SK-N-SH (cell line): ENCODE measurements around the gene WASF3. TPM values are rescaled to one million over a fixed set of nuclear protein-coding genes. Genes with fewer than 3 reads are reported as not detected.
A peak's percentile ranks its signal among the peaks of the same experiment; 100 is the strongest.

Experiments used
- CTCF ChIA-PET: fragments of 300-600, 350-600 bp; formaldehyde crosslinking; extraction: SDS; loops from one replicate; lab custom pipeline; 2021; lab: Yijun Ruan, JAX
- POLR2A ChIA-PET: fragments of 350-600 bp; sonication (Branson Sonifier 250); formaldehyde crosslinking; extraction: SDS; loops from one replicate; lab custom pipeline; 2020; ENCODE audit warnings: antibody characterized with exemption, inconsistent platforms; lab: Yijun Ruan, JAX
- DNase-seq: peaks from one replicate; pipeline ENCODE4 v3.0.0; 2012
- H2AFZ ChIP-seq: fragments of 200-600 bp; sonication (generic); 2 replicates; pipeline ENCODE4 v1.8.1; 2016; ENCODE audit warnings: antibody characterized with exemption, mild to moderate bottlenecking, low read depth
- H3F3A ChIP-seq: fragments of 200-600 bp; sonication (generic); replicated peaks from 2 replicates; pipeline ENCODE3; 2016; ENCODE audit warnings: antibody characterized with exemption, mild to moderate bottlenecking; ENCODE audit not compliant: insufficient read depth
- H3K27ac ChIP-seq, 2 experiments: fragments of 200-500 bp in 1 of 2; fragments of 200-600 bp in 1 of 2; sonication (Bioruptor generic) in 1 of 2; sonication (generic), shearing (Covaris generic) in 1 of 2; 2 replicates each; pipeline versions ENCODE4 v1.5.1 to v1.6.1; 2014 to 2016; ENCODE audit warnings: low read depth in 2 of 2, inconsistent platforms in 1 of 2, low read length in 1 of 2, mild to moderate bottlenecking in 1 of 2, mixed read lengths in 1 of 2
- H3K27me3 ChIP-seq: fragments of 200-600 bp; sonication (generic), shearing (Covaris generic); 2 replicates; pipeline ENCODE4 v1.6.1; 2016; ENCODE audit warnings: mixed run types; ENCODE audit not compliant: insufficient read depth
- H3K36me3 ChIP-seq, 2 experiments: fragments of 200-500 bp in 1 of 2; fragments of 200-600 bp in 1 of 2; sonication (Bioruptor generic) in 1 of 2; sonication (generic) in 1 of 2; replicated peaks in 1 of 2; 2 replicates each; pipeline versions ENCODE3 to v1.5.1; 2014 to 2016; ENCODE audit warnings: low read length in 1 of 2, mild to moderate bottlenecking in 1 of 2; ENCODE audit not compliant: insufficient read depth in 2 of 2, control insufficient read depth in 1 of 2
- H3K4me1 ChIP-seq, 2 experiments: fragments of 200-500 bp in 1 of 2; fragments of 200-600 bp in 1 of 2; sonication (Bioruptor generic) in 1 of 2; sonication (generic), shearing (Covaris generic) in 1 of 2; 2 replicates each; pipeline versions ENCODE4 v1.5.1 to v1.6.1; 2014 to 2016; ENCODE audit warnings: low read depth in 1 of 2, low read length in 1 of 2, mixed run types in 1 of 2; ENCODE audit not compliant: insufficient read depth in 2 of 2, control insufficient read depth in 1 of 2
- H3K4me2 ChIP-seq: fragments of 200-600 bp; sonication (generic), shearing (Covaris generic); 2 replicates; pipeline ENCODE4 v1.6.1; 2017; ENCODE audit warnings: mixed run types
- H3K4me3 ChIP-seq, 2 experiments: fragments of 200-500 bp in 1 of 2; fragments of 200-600 bp in 1 of 2; sonication (Bioruptor generic) in 1 of 2; sonication (generic), shearing (Covaris generic) in 1 of 2; 2 replicates each; pipeline versions ENCODE4 v1.5.1 to v1.8.1; 2014 to 2016; ENCODE audit warnings: low read depth in 2 of 2, inconsistent platforms in 1 of 2, low read length in 1 of 2, mild to moderate bottlenecking in 1 of 2, mixed read lengths in 1 of 2, moderate library complexity in 1 of 2
- H3K79me2 ChIP-seq: fragments of 200-600 bp; sonication (generic); 2 replicates; pipeline ENCODE4 v1.8.1; 2017; ENCODE audit warnings: mild to moderate bottlenecking; ENCODE audit not compliant: insufficient read depth
- H3K9ac ChIP-seq: fragments of 200-600 bp; sonication (generic); 2 replicates; pipeline ENCODE4 v1.6.1; 2017; ENCODE audit warnings: mixed run types
- H3K9me2 ChIP-seq: fragments of 200-600 bp; sonication (generic); 2 replicates; pipeline ENCODE4 v1.6.1; 2017; ENCODE audit warnings: mixed run types
- H3K9me3 ChIP-seq: fragments of 200-600 bp; sonication (generic); 2 replicates; pipeline ENCODE4 v1.6.1; 2017; ENCODE audit warnings: mixed run types, mild to moderate bottlenecking, moderate library complexity
- H4K20me1 ChIP-seq: fragments of 200-600 bp; sonication (generic); 2 replicates; pipeline ENCODE4 v1.6.1; 2017; ENCODE audit warnings: mild to moderate bottlenecking, mixed run types; ENCODE audit not compliant: insufficient read depth
- ELF1 ChIP-seq: IDR thresholded peaks from 2 replicates; pipeline ENCODE4 v1.4.0; 2012
- EP300 ChIP-seq, 2 experiments: IDR thresholded peaks; 2 replicates each; pipeline versions ENCODE4 v1.4.0 to v1.6.1; 2012; ENCODE audit warnings: borderline replicate concordance in 1 of 2, low read depth in 1 of 2, low read length in 1 of 2
- FOSL2 ChIP-seq: IDR thresholded peaks from 2 replicates; pipeline ENCODE4 v1.4.0; 2012; ENCODE audit warnings: low read depth, mild to moderate bottlenecking, moderate library complexity, borderline replicate concordance
- JUND ChIP-seq: IDR thresholded peaks from 2 replicates; pipeline ENCODE4 v1.4.0; 2012
- MEF2A ChIP-seq: IDR thresholded peaks from 2 replicates; pipeline ENCODE4 v1.4.0; 2012; ENCODE audit warnings: low read depth, borderline replicate concordance
- NFIC ChIP-seq: IDR thresholded peaks from 2 replicates; pipeline ENCODE4 v1.4.0; 2012; ENCODE audit warnings: borderline replicate concordance
- NRF1 ChIP-seq: IDR thresholded peaks from 2 replicates; pipeline ENCODE4 v1.6.1; 2012; ENCODE audit warnings: low read depth, mild to moderate bottlenecking, low read length
- RXRA ChIP-seq: IDR thresholded peaks from 2 replicates; pipeline ENCODE4 v1.4.0; 2012; ENCODE audit warnings: low read depth, mild to moderate bottlenecking, borderline replicate concordance
- SMC3 ChIP-seq: IDR thresholded peaks from 2 replicates; pipeline ENCODE4 v1.6.1; 2012; ENCODE audit warnings: low read depth, low read length, improper control_type of control experiment
- WGBS: methylation state at CpG from one replicate; pipeline ENCODE4 v1.1.6; 2017; ENCODE audit warnings: low lambda C conversion rate; 5-methylcytosine and 5-hydroxymethylcytosine counted together
- polyA plus RNA-seq, 3 experiments: library from polyadenylated mRNA; depleted of rRNA; stranded (reverse); fragments of >200 nt; gene quantifications; 2 replicates each; pipeline ENCODE4 v1.2.3, GENCODE V29; 2012
- TF ChIP-seq, protein P1 (sequence below): IDR thresholded peaks from 2 replicates; pipeline ENCODE4 v1.4.0; 2012; ENCODE audit warnings: low read depth, borderline replicate concordance
- TF ChIP-seq, protein P2 (sequence below): IDR thresholded peaks from 2 replicates; pipeline ENCODE4 v1.4.0; 2012; ENCODE audit warnings: low read depth
- TF ChIP-seq, protein P3 (sequence below): IDR thresholded peaks from 2 replicates; pipeline ENCODE4 v1.6.1; 2012; ENCODE audit warnings: mild to moderate bottlenecking, low read depth, low read length, moderate library complexity

WASF3 gene
- polyA plus RNA-seq, 1 of the 3 experiments (the other 2 are of a cell fraction) = 10.4 TPM

DNA sequence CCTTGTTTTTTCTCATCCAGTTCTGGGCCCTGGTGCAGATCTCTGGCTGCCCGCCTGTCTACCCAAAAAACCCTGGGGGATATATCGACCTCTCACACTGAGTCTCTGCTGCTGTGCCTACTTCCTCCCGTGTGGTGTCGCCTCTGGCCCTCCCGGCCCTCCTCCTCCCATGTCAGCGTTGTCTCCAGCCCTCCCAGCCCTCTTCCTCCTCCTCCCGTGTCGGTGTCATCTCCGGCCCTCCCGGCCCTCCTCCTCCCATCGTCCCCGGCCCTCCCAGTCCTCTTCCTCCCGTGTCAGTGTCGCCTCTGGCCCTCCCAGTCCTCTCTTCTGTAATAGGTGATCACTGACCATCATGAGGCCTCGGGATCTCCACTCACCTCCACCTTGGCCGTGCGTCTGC is 121.3 kb downstream of the WASF3 start:
- Histone ChIP-seq H3K9me2 (no peaks in the 10 kb centered on the region), H3K27me3 (no peaks in the 10 kb centered on the region), H3K27ac (peak overlapping the region in 1 of 2 experiments; percentile 34; a peak in 2 of 4 replicates), H3K9me3 (no peaks in the 10 kb centered on the region), H3K9ac (no peak overlapping the region), H3K4me1 (0 out of 4 replicates have a peak, but pooled peaks cover 0 to 5% of the 10 kb centered on the region in 2 experiments), H4K20me1 (no peaks in the 10 kb centered on the region), H3K4me3 (no peak overlapping the region), H3F3A (no peaks in the 10 kb centered on the region), H3K4me2 (no peak overlapping the region), H3K36me3 (peaks cover 18 to 32% of the 10 kb centered on the region in 2 experiments), H2AFZ (no peak overlapping the region), H3K79me2 (no peaks in the 10 kb centered on the region)
- TF ChIP-seq MEF2A (no peak), JUND (no peak), NFIC (no peak), ELF1 (no peak), EP300 (IDR thresholded peaks at IDR 0.05; ENCODE audit: borderline replicate concordance in 1 of 2, low read depth in 1 of 2, low read length in 1 of 2) (no peak), SMC3 (no peak), NRF1 (no peak)
- TF ChIP-seq, protein P1, sequence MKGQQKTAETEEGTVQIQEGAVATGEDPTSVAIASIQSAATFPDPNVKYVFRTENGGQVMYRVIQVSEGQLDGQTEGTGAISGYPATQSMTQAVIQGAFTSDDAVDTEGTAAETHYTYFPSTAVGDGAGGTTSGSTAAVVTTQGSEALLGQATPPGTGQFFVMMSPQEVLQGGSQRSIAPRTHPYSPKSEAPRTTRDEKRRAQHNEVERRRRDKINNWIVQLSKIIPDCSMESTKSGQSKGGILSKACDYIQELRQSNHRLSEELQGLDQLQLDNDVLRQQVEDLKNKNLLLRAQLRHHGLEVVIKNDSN = no peak
- TF ChIP-seq, protein P2, sequence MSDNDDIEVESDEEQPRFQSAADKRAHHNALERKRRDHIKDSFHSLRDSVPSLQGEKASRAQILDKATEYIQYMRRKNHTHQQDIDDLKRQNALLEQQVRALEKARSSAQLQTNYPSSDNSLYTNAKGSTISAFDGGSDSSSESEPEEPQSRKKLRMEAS = no peak
- TF ChIP-seq, protein P3, sequence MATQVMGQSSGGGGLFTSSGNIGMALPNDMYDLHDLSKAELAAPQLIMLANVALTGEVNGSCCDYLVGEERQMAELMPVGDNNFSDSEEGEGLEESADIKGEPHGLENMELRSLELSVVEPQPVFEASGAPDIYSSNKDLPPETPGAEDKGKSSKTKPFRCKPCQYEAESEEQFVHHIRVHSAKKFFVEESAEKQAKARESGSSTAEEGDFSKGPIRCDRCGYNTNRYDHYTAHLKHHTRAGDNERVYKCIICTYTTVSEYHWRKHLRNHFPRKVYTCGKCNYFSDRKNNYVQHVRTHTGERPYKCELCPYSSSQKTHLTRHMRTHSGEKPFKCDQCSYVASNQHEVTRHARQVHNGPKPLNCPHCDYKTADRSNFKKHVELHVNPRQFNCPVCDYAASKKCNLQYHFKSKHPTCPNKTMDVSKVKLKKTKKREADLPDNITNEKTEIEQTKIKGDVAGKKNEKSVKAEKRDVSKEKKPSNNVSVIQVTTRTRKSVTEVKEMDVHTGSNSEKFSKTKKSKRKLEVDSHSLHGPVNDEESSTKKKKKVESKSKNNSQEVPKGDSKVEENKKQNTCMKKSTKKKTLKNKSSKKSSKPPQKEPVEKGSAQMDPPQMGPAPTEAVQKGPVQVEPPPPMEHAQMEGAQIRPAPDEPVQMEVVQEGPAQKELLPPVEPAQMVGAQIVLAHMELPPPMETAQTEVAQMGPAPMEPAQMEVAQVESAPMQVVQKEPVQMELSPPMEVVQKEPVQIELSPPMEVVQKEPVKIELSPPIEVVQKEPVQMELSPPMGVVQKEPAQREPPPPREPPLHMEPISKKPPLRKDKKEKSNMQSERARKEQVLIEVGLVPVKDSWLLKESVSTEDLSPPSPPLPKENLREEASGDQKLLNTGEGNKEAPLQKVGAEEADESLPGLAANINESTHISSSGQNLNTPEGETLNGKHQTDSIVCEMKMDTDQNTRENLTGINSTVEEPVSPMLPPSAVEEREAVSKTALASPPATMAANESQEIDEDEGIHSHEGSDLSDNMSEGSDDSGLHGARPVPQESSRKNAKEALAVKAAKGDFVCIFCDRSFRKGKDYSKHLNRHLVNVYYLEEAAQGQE = no peak
- no peak for DNase-seq
- WGBS = 88% methylated on average over 17 of the region's 17 CpGs
- POLR2A ChIA-PET = no interaction called here
- CTCF ChIA-PET = interaction anchor here (1.0 to 2.2 kb wide), 2 partner anchors 14 to 20 kb away, joined by 3 to 7 read pairs; no protein-coding TSS in a partner anchor

DNA sequence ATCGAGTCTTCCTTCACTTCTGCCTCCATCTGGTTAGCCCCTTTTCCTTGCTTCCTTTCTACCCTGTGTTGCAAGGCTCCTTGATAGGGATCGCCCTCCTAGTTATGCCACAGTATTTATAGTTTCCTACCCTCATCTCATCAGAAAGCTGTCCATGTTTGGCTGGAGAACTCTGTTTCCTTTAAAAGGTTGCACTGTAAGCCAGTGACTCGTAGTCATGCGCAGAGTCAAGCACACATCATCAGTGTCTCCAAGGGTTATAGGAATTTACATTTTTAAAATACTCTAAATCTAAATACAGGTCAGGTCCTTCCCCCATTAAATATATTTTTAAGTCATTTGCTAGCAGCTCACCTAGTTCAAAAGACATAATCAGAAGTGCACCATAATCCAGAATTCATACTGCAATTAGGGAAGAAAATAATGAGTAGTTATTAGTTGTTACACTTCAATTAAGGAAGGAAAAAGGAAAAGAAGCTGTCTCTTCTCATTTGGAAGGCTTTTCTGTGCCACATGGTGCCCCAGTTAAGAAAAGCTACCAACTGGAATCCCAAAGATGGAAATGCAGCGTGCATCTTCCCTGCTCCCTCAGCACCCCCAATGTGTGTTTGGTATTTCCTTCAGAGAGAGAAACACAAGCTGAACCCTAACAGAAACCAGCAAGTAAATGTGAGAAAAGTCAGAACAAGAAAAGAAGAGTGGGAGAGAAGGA is 122.1 kb downstream of the WASF3 start:
- Histone ChIP-seq H3K9ac (no peak overlapping the region), H2AFZ (no peak overlapping the region), H3K9me2 (no peaks in the 10 kb centered on the region)
- 88% methylated on average over 5 of the region's 5 CpGs for WGBS
- CTCF ChIA-PET = interaction anchor here (1.0 to 1.7 kb wide), 2 partner anchors 15 to 19 kb away, joined by 3 to 6 read pairs; no protein-coding TSS in a partner anchor
- no peak for TF ChIP-seq RXRA
- TF ChIP-seq FOSL2 = peak; percentile 27; the same call in 1 of the 2 replicates
- TF ChIP-seq NRF1 = 0 out of 2 replicates have a peak, but pooled peaks have one; percentile 24
- TF ChIP-seq MEF2A = no peak
- TF ChIP-seq, all 33 proteins: peak for 2
- Histone ChIP-seq H3K4me3 (no peak overlapping the region), H4K20me1 (no peaks in the 10 kb centered on the region), H3K9me3 (no peaks in the 10 kb centered on the region), H3F3A (no peaks in the 10 kb centered on the region), H3K36me3 (peaks cover 24 to 32% of the 10 kb centered on the region in 2 experiments), H3K79me2 (0 out of 2 replicates have a peak, but pooled peaks cover 4% of the 10 kb centered on the region), H3K4me1 (0 out of 4 replicates have a peak, but pooled peaks cover 0 to 5% of the 10 kb centered on the region in 2 experiments), H3K4me2 (no peak overlapping the region), H3K27me3 (no peaks in the 10 kb centered on the region), H3K27ac (peak overlapping the region in 1 of 2 experiments; percentile 34; a peak in 2 of 4 replicates)
- DNase-seq = no peak
- POLR2A ChIA-PET = no interaction called here
